ENCODE data around the gene FAM174B.

The FAM174B gene

GRCh38 chr15:92600856-92601255 lies 54.7 kb downstream of the FAM174B start:
- no peak for DNase-seq (ENCODE audit: low spot score)

DNA sequence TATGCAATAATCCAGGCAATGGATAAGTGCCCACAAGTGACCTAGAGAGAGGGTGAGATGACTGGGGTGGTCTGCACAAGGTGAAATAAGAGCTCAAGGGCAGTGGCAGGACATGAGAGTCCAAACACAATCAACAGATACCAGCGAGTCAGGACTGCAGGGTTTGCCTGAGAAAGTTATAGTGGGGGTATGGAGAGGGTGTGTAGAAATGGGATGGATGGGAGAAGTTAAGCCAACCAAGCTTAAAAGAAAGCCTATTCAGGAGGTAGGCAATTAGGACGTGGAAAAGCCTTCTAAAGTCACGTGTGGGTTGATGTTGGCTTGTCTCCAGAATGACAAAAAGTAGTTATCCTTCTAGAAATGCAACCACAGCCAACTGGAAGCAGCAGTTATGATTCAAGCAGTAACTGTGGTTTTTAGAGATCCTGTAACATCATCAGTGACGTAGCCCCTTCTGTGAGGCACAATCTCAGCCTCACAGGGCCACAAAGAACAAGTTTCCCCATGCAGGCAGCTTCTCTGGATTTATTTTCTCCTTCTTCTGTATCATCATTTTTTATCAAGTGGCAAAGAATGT lies 56.1 kb downstream of the FAM174B start:
- DNase-seq (ENCODE audit: low spot score), result no peak

GRCh38 chr15:92597548-92597947 lies 58.0 kb downstream of the FAM174B start:
- DNase-seq (ENCODE audit: low spot score), result no peak

DNA sequence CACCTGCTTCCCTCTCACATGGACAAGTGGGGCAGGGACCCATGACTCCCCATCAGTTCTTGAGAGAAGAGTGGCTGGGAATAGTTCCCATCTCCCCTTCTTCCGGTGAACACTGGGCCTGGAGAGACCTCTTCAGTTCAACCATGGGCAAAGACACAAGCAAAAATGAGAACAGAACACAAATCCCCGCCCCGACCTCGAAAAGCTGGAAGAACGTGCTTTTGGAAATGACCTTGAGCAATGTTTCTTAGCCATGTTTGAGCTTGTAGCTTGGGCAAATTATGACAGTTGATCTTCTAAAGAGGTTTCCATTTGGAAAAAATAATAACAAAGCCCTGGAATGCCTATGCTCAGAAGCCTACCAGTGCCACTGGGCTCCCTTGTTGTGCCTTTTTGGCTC lies 59.0 kb downstream of the FAM174B start:
- no peak for DNase-seq (ENCODE audit: low spot score)

GRCh38 chr15:92595506-92596381 lies 59.8 kb downstream of the FAM174B start:
- no peak for DNase-seq (ENCODE audit: low spot score)

- DNase-seq (ENCODE audit: low spot score), result no peak
Observed at GRCh38 chr15:92591275-92591674, 64.3 kb downstream of the FAM174B start.

- DNase-seq (ENCODE audit: low spot score), result no peak
Observed at GRCh38 chr15:92586966-92587365, 68.6 kb downstream of the FAM174B start.

DNA sequence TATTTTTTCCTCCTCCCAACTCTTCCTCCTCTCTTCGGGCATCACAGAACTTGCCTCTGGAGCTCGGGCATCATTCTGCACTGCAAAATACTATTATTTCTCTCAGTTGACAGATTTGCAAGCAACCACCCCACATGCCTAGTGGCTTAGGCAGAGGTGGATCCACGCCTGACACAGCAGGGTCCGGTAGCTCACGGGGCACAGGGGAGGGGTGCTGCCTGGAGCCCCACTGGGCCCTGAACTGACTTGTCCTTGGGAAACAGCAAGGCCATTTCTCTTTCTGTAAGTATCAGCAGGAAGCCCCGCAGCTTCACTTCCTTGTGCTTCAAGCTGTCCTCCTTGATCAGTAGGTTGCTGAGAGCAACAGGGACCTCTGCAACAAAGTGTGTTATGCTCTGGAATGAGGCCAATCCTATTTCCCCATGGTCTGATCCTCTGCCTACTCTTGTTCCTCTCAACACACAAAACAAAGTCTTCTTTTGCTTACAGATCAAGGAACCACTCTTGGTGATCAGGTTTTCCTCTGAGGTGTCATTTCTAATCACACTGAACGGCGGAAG lies 69.1 kb downstream of the FAM174B start:
- no peak for DNase-seq (ENCODE audit: low spot score)

DNA sequence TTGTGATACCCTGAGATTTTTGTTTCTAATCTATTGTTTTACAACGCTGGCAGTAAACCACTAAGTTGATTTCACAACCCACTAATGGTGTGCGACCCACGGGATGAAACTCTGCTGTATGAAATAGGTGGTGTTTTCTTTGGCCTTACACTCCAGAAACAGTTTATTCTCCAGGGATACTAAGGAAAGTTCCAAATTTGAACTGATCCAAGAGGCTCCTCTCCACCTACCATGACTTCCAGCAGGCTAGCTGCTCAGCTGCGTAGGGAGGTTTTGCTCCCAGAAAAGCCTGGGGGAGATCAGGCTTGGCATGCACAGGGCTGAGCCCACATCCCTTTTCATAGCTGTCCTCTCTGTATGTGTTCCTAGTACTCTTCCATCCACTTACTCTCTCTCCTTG lies 71.5 kb downstream of the FAM174B start:
- DNase-seq (ENCODE audit: low spot score), result no peak

- no peak for DNase-seq (ENCODE audit: low spot score)
Observed at GRCh38 chr15:92583096-92584034, 72.2 kb downstream of the FAM174B start.

GRCh38 chr15:92582206-92582605 lies 73.4 kb downstream of the FAM174B start:
- no peak for DNase-seq (ENCODE audit: low spot score)

GRCh38 chr15:92580933-92581445 lies 74.6 kb downstream of the FAM174B start:
- no peak for DNase-seq (ENCODE audit: low spot score)

- DNase-seq (ENCODE audit: low spot score), result no peak
Observed at GRCh38 chr15:92580521-92580920, 75.1 kb downstream of the FAM174B start.

DNA sequence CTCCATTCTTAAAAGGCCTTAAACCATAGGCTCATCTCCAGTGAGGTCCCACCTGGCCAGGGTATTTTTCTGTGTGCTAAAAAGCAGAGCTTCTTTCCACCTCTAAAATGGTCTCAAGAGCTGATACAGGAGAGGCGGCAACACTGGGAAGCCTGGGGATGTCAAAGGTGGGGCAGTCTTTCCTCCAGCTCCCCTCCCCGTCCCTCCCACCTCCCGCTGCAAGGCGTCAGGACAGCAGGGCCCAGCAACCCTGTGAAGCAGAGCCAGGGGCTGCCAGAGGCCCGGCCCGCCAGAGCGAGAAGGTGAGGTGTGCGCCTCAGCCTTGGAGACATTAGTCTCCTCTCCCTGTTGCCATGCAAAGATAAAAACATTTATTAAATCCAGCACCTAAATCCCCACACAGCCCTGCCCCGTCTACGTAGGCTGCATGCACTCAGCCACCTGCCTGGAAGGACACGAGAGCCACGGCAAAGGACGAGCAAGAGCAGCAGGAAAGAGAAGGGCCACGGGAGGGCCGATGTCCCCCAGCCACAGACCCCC lies 75.6 kb downstream of the FAM174B start:
- peak; percentile 34 for DNase-seq (ENCODE audit: low spot score)

GRCh38 chr15:92579486-92579885 lies 76.1 kb downstream of the FAM174B start:
- no peak for DNase-seq (ENCODE audit: low spot score)

GRCh38 chr15:92578096-92578835 lies 77.3 kb downstream of the FAM174B start:
- peak; percentile 14 for DNase-seq (ENCODE audit: low spot score)

DNA sequence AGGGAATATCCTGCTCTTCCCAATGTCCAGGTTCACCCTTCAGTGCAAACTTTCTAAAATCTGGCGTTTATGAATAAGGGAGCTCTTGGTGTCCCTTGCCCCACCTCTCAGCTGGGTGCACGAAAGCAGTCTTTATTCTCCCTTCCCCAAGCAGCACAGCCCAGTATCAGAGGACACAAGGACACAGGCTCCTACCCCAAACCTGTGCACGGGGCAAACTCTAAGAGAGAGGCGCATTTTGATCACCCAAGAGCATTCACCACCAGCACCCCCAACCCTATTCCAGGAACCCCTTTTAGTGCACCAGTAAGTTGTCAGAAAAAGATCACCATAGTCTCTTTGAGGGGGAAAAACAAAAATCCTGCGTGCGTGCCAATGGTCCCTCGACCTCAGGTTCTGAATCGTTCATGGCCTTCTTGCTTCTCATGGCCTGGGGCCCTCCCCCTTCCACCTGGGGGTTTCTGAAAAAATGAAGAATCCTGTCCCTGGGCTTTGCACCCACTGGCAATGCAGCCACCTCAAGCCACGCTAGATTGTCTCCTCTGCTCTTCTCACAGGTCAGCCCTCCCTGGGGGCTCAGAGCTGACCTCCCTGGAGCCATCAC lies 78.9 kb downstream of the FAM174B start:
- peak; percentile 27 for DNase-seq (ENCODE audit: low spot score)

DNA sequence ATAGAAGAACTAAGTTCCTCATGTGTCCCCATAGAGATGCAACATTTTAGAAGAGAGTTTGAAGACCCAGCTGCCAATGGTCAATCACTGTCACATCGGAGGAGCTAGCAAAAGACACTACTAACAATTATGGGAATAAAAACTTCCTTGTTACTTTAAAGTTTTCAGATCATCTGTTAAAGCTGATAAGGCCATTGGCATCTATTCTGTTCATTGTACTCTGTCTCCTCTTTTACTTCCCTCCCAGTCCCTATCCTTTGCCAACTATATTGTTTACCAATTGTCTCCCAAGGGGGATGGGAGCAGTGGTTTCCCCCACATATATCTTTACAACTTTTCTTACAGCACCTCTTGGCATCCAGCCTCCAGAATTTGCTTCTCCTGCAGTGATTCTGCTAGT lies 81.0 kb downstream of the FAM174B start:
- no peak for DNase-seq (ENCODE audit: low spot score)

GRCh38 chr15:92574161-92574560 lies 81.4 kb downstream of the FAM174B start:
- DNase-seq (ENCODE audit: low spot score), result no peak

- no peak for DNase-seq (ENCODE audit: low spot score)
Observed at GRCh38 chr15:92571824-92572223, 83.8 kb downstream of the FAM174B start.

DNA sequence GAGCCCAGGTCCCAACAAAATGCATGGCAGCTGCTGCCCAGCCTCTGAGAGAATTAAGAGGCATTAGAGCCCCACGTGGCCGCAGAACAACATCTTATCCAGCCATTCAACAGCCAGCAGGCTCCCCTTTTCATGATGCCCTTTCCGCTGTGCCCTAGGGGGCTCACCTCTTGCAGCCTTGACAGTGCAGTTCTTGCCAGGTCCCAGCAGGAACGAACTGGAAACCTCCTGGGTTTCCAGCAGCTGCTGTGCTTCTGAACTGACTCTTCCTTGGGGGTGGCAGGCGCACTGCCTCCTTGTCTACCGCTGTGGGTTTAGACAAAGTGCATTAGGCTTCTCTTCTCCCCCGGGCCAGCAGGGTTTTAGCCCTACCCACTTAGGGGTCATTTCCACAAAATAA lies 85.2 kb downstream of the FAM174B start:
- no peak for DNase-seq (ENCODE audit: low spot score)

Measured in ecto neural progenitor cell (in vitro differentiated cells).